ENCODE results near the gene EZH2. TPM values are rescaled to one million over a fixed set of nuclear protein-coding genes. Genes with fewer than 3 reads are reported as not detected.

The EZH2 gene
- total RNA-seq, 6 experiments from 2014 or later, result 8.9 to 21.5 (median 19.3) TPM

GRCh38 chr7:148773334-148773733, 110.8 kb downstream of the EZH2 start:
- Mint-ChIP-seq H3K27ac (peak overlapping the region; percentile 80), H3K9me3 (no peaks in the 10 kb centered on the region), H3K36me3 (ENCODE audit: low read depth) (peaks cover 29% of the 10 kb centered on the region), H3K4me3 (peak overlapping the region; percentile 69), H3K27me3 (ENCODE audit: insufficient read depth) (no peaks in the 10 kb centered on the region; the same call in 1 of the 2 replicates), H3K4me1 (ENCODE audit: low read depth) (peaks cover 36% of the 10 kb centered on the region)
- DNase-seq, result no peak
- TF ChIP-seq CTCF (IDR thresholded peaks at IDR 0.05), result no peak

DNA sequence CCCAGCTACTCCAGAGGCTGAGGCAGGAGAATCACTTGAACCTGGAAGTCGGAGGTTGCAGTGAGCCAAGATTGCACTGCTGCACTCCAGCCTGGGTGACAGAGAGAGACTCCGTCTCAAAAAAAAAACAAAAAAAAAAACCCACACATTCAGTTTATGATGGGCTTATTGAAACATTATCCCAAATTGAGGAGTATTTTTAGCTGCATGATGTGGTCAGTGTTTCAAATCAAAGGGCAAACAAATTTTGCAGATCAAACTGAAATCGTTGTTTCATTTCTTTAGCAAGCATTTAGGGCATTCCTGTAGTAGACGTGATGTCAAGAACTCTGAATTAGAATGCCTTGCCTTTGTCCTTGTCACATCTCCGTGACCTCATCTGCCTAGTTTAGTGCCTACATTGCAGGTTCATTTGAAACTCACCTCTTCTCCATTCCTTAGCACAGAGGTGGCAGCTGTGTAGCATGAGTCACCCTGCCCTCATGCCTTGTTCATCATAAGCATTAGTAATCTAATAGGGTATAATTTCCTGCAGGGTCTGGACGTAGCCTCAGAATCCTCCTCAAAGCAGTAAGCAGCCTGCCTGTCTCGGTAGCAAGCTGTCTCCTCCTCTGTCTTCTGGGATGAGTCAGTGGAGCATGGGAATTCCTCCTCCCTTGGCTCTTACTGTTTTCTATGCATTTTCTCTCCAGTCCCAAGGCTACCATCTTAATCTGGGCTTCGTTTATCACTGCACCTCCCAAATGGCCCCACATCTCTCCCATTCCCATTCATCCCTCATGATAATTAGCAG, 111.6 kb downstream of the EZH2 start:
- H3K27ac Mint-ChIP-seq, result peak overlapping the region; percentile 80
- peaks cover 29% of the 10 kb centered on the region for H3K36me3 Mint-ChIP-seq (ENCODE audit: low read depth)
- H3K4me3 Mint-ChIP-seq, result peak overlapping the region; percentile 69
- peak; percentile 95 for DNase-seq
- no peak for TF ChIP-seq CTCF (IDR thresholded peaks at IDR 0.05)
- H3K27me3 Mint-ChIP-seq (ENCODE audit: insufficient read depth), result no peaks in the 10 kb centered on the region; the same call in 1 of the 2 replicates
- H3K4me1 Mint-ChIP-seq (ENCODE audit: low read depth), result peaks cover 36% of the 10 kb centered on the region
- no peaks in the 10 kb centered on the region for H3K9me3 Mint-ChIP-seq

GRCh38 chr7:148770004-148770403, 114.1 kb downstream of the EZH2 start:
- no peak overlapping the region for H3K27ac Mint-ChIP-seq
- H3K36me3 Mint-ChIP-seq (ENCODE audit: low read depth), result peaks cover 18% of the 10 kb centered on the region
- H3K27me3 Mint-ChIP-seq (ENCODE audit: insufficient read depth), result no peaks in the 10 kb centered on the region; the same call in 1 of the 2 replicates
- no peak for DNase-seq
- H3K4me1 Mint-ChIP-seq (ENCODE audit: low read depth), result peaks cover 29% of the 10 kb centered on the region
- TF ChIP-seq CTCF (IDR thresholded peaks at IDR 0.05), result no peak
- H3K4me3 Mint-ChIP-seq, result no peak overlapping the region
- no peaks in the 10 kb centered on the region for H3K9me3 Mint-ChIP-seq

DNA sequence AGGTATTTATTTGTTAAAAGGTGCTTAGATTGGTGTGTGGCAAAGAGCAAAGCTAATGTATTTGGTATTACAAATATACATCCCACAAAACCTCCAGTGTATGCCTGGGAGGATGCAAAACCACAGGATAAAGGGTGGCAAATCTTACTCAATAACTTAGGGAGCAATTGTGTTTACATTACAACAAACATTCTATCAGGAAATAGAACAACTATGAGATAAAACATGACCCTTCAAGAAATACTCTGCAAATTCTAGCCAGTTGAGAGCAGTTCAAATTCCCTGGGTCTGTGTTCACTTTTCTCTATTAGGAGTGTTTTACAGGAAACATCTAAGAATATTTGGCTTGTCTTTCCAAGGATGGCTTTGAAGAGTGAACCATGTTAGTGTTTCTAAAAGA, 120.5 kb downstream of the EZH2 start:
- H3K27ac Mint-ChIP-seq, result no peak overlapping the region
- DNase-seq, result peak; percentile 9
- H3K36me3 Mint-ChIP-seq (ENCODE audit: low read depth), result peaks cover 11% of the 10 kb centered on the region; the same call in 1 of the 2 replicates

GRCh38 chr7:148761499-148762278, 122.4 kb downstream of the EZH2 start:
- H3K4me1 Mint-ChIP-seq (ENCODE audit: low read depth), result peaks cover 12% of the 10 kb centered on the region
- no peak overlapping the region for H3K27ac Mint-ChIP-seq
- H3K9me3 Mint-ChIP-seq, result no peaks in the 10 kb centered on the region
- no peak overlapping the region for H3K4me3 Mint-ChIP-seq
- TF ChIP-seq CTCF (IDR thresholded peaks at IDR 0.05), result no peak
- DNase-seq, result no peak
- H3K27me3 Mint-ChIP-seq (ENCODE audit: insufficient read depth), result no peaks in the 10 kb centered on the region
- H3K36me3 Mint-ChIP-seq (ENCODE audit: low read depth), result peaks cover 21% of the 10 kb centered on the region

More for the DNA sequence above, 120.5 kb downstream of the EZH2 start:
- Mint-ChIP-seq H3K27me3 (ENCODE audit: insufficient read depth) (no peaks in the 10 kb centered on the region), H3K4me3 (no peak overlapping the region), H3K9me3 (no peaks in the 10 kb centered on the region), H3K4me1 (ENCODE audit: low read depth) (peaks cover 12% of the 10 kb centered on the region)
- TF ChIP-seq CTCF (IDR thresholded peaks at IDR 0.05), result no peak

Other genes starting within 250 kb of the EZH2 start
- 10 to 100 TPM; 42.9 to 50.9 (median 49.2) TPM for gene CUL1, start 185.4 kb downstream of the EZH2 start, total RNA-seq (2021; fragmentation: NEBNext Ultra II Directional; extraction: Animal tissue kit (Norgen Biotek cat#: 25700))
- gene PDIA4, start 144.2 kb upstream of the EZH2 start, total RNA-seq (2021; fragmentation: NEBNext Ultra II Directional; extraction: Animal tissue kit (Norgen Biotek cat#: 25700)), result 100 to 1,000 TPM; 185 to 210 (median 200) TPM
- 1 to 10 TPM; 3.5 to 4.8 (median 3.9) TPM for gene ZNF786, start 206.4 kb upstream of the EZH2 start, total RNA-seq (2021; fragmentation: NEBNext Ultra II Directional; extraction: Animal tissue kit (Norgen Biotek cat#: 25700))
- gene ZNF425, start 242.0 kb upstream of the EZH2 start, total RNA-seq (2021; fragmentation: NEBNext Ultra II Directional; extraction: Animal tissue kit (Norgen Biotek cat#: 25700)), result 1 to 10 TPM; 1.9 to 3.0 (median 2.2) TPM

Measured in HFFc6 (cell line).